GM08714 (cell line): ENCODE measurements around the gene TMPRSS9.

Source experiments
- H3K4me3 ChIP-seq: fragments of 200-500 bp; sonication (Bioruptor generic); 2 replicates; pipeline ENCODE4 v1.5.1; 2014; ENCODE audit warnings: mild to moderate bottlenecking, low read length, inconsistent platforms
- ZNF274 ChIP-seq: IDR thresholded peaks from 2 replicates; pipeline ENCODE4 v1.6.1; 2012; ENCODE audit warnings: mild to moderate bottlenecking, low read depth, low read length

The TMPRSS9 gene

GRCh38 chr19:2333027-2333806 lies 26.8 kb upstream of the TMPRSS9 start:
- no peak overlapping the region for H3K4me3 ChIP-seq
- no peak for TF ChIP-seq ZNF274

GRCh38 chr19:2333807-2334211 lies 26.3 kb upstream of the TMPRSS9 start:
- H3K4me3 ChIP-seq = no peak overlapping the region
- TF ChIP-seq ZNF274 = no peak

- no peak for TF ChIP-seq ZNF274
- no peak overlapping the region for H3K4me3 ChIP-seq
These were observed 25.6 kb upstream of the TMPRSS9 start for GRCh38 chr19:2334426-2334825.

- no peak for TF ChIP-seq ZNF274
- H3K4me3 ChIP-seq = no peak overlapping the region
These were observed 24.8 kb upstream of the TMPRSS9 start for GRCh38 chr19:2334986-2335846.

GRCh38 chr19:2335848-2336247 lies 24.2 kb upstream of the TMPRSS9 start:
- TF ChIP-seq ZNF274 = no peak
- H3K4me3 ChIP-seq = no peak overlapping the region

GRCh38 chr19:2336528-2337328 lies 23.3 kb upstream of the TMPRSS9 start:
- no peak for TF ChIP-seq ZNF274
- H3K4me3 ChIP-seq = no peak overlapping the region

- no peak overlapping the region for H3K4me3 ChIP-seq
- TF ChIP-seq ZNF274 = no peak
These were observed 22.7 kb upstream of the TMPRSS9 start for GRCh38 chr19:2337329-2337707.

- no peak for TF ChIP-seq ZNF274
These were observed 21.9 kb upstream of the TMPRSS9 start for GRCh38 chr19:2338055-2338615.

GRCh38 chr19:2338751-2339643 lies 21.1 kb upstream of the TMPRSS9 start:
- TF ChIP-seq ZNF274 = no peak
- no peak overlapping the region for H3K4me3 ChIP-seq

More at GRCh38 chr19:2338055-2338615, 21.9 kb upstream of the TMPRSS9 start:
- no peak overlapping the region for H3K4me3 ChIP-seq

- TF ChIP-seq ZNF274 = no peak
- no peak overlapping the region for H3K4me3 ChIP-seq
These were observed 20.3 kb upstream of the TMPRSS9 start for GRCh38 chr19:2339644-2340310.

GRCh38 chr19:2340496-2341243 lies 19.4 kb upstream of the TMPRSS9 start:
- no peak overlapping the region for H3K4me3 ChIP-seq
- TF ChIP-seq ZNF274 = no peak

- H3K4me3 ChIP-seq = no peak overlapping the region
- no peak for TF ChIP-seq ZNF274
These were observed 18.8 kb upstream of the TMPRSS9 start for GRCh38 chr19:2341244-2341751.

- no peak overlapping the region for H3K4me3 ChIP-seq
- no peak for TF ChIP-seq ZNF274
These were observed 18.1 kb upstream of the TMPRSS9 start for GRCh38 chr19:2341982-2342381.
